OCI-LY3 (cell line): ENCODE results near the gene TAF11.

ENCODE experiments used
- H2AFZ ChIP-seq: fragments of 200-600, 300-600 bp; shearing (Covaris generic); 2 replicates; pipeline ENCODE4 v1.6.0; 2014; ENCODE audit warnings: antibody characterized with exemption, low read depth, low read length
- H3K27ac ChIP-seq: fragments of 200-600, 300-600 bp; sonication (generic); 2 replicates; pipeline ENCODE4 v1.5.1; 2014; ENCODE audit warnings: mild to moderate bottlenecking, low read length, moderate library complexity, mixed read lengths
- H3K27me3 ChIP-seq: fragments of 200-600, 300-600 bp; sonication (generic); 2 replicates; pipeline ENCODE4 v1.6.1; 2014; ENCODE audit warnings: low read depth, low read length, mixed read lengths
- H3K36me3 ChIP-seq: fragments of 200-600, 300-600 bp; sonication (generic); replicated peaks from 2 replicates; pipeline ENCODE3; 2014; ENCODE audit warnings: low read depth, low read length, mixed read lengths
- H3K4me1 ChIP-seq: fragments of 300-600, 200-600 bp; sonication (generic); 2 replicates; pipeline ENCODE4 v1.6.1; 2014; ENCODE audit warnings: low read length, mixed read lengths
- H3K4me2 ChIP-seq: fragments of 200-600, 300-600 bp; sonication (generic); 2 replicates; pipeline ENCODE4 v1.6.1; 2014; ENCODE audit warnings: low read length, mixed read lengths
- H3K4me3 ChIP-seq: fragments of 300-600, 200-600 bp; sonication (generic); 2 replicates; pipeline ENCODE4 v1.5.1; 2014; ENCODE audit warnings: antibody characterized with exemption, mild to moderate bottlenecking, low read length, moderate library complexity
- H3K79me2 ChIP-seq: fragments of 300-600, 200-600 bp; shearing (Covaris generic); 2 replicates; pipeline ENCODE4 v1.6.1; 2014; ENCODE audit warnings: mild to moderate bottlenecking, low read length, mixed read lengths
- H3K9ac ChIP-seq: fragments of 300-600, 200-600 bp; shearing (Covaris generic); 2 replicates; pipeline ENCODE4 v1.6.0; 2014; ENCODE audit warnings: mild to moderate bottlenecking, low read length, moderate library complexity
- H3K9me3 ChIP-seq: fragments of 200-600, 300-600 bp; shearing (Covaris generic); 2 replicates; pipeline ENCODE4 v1.6.1; 2014; ENCODE audit warnings: low read length, mixed read lengths; ENCODE audit not compliant: insufficient read depth
- H4K20me1 ChIP-seq: fragments of 200-600, 300-600 bp; sonication (generic); 2 replicates; pipeline ENCODE4 v1.6.1; 2016; ENCODE audit warnings: low read length, mixed read lengths; ENCODE audit not compliant: insufficient read depth
- CTCF ChIP-seq: fragments of 200-600, 300-600 bp; sonication (generic); IDR thresholded peaks from 2 replicates; pipeline ENCODE4 v1.5.1; 2014; ENCODE audit warnings: antibody characterized with exemption, low read length, low read depth
- EZH2phosphoT487 ChIP-seq: fragments of 200-600 bp; shearing (Covaris generic); IDR thresholded peaks from 2 replicates; pipeline ENCODE4 v1.6.1; 2018; ENCODE audit warnings: antibody characterized with exemption, mixed run types, low read depth

Gene TAF11

GRCh38 chr6:34924831-34925625 is 37.2 kb upstream of the TAF11 start:
- Histone ChIP-seq H3K27me3 (no peaks in the 10 kb centered on the region), H3K79me2 (no peaks in the 10 kb centered on the region), H4K20me1 (no peaks in the 10 kb centered on the region), H3K9me3 (no peaks in the 10 kb centered on the region), H3K4me3 (no peak overlapping the region), H3K4me1 (0 out of 2 replicates have a peak, but pooled peaks cover 3% of the 10 kb centered on the region), H2AFZ (no peak overlapping the region), H3K27ac (no peak overlapping the region), H3K36me3 (no peaks in the 10 kb centered on the region), H3K4me2 (no peak overlapping the region), H3K9ac (no peak overlapping the region)
- TF ChIP-seq CTCF (no peak), EZH2phosphoT487 (no peak)

- Histone ChIP-seq H3K27me3 (no peaks in the 10 kb centered on the region), H3K79me2 (no peaks in the 10 kb centered on the region), H3K4me2 (no peak overlapping the region), H3K4me3 (no peak overlapping the region), H2AFZ (no peak overlapping the region), H3K27ac (no peak overlapping the region), H3K9me3 (no peaks in the 10 kb centered on the region), H3K36me3 (no peaks in the 10 kb centered on the region), H3K9ac (no peak overlapping the region), H4K20me1 (no peaks in the 10 kb centered on the region), H3K4me1 (peaks cover 9% of the 10 kb centered on the region)
- no peak for TF ChIP-seq CTCF
- no peak for TF ChIP-seq EZH2phosphoT487
These were observed 34.4 kb upstream of the TAF11 start for GRCh38 chr6:34922177-34922663.

- Histone ChIP-seq H4K20me1 (no peaks in the 10 kb centered on the region), H2AFZ (no peak overlapping the region), H3K9me3 (no peaks in the 10 kb centered on the region), H3K27me3 (no peaks in the 10 kb centered on the region), H3K4me1 (peaks cover 9% of the 10 kb centered on the region), H3K27ac (no peak overlapping the region), H3K4me3 (no peak overlapping the region), H3K79me2 (no peaks in the 10 kb centered on the region), H3K9ac (no peak overlapping the region), H3K36me3 (no peaks in the 10 kb centered on the region), H3K4me2 (no peak overlapping the region)
- no peak for TF ChIP-seq CTCF
These were observed 32.3 kb upstream of the TAF11 start for GRCh38 chr6:34920097-34920496.

- H3K4me1 ChIP-seq, result peaks cover 9% of the 10 kb centered on the region
- TF ChIP-seq EZH2phosphoT487 (no peak), CTCF (no peak)
- no peak overlapping the region for H3K27ac ChIP-seq
- H3K9me3 ChIP-seq, result no peaks in the 10 kb centered on the region
- no peaks in the 10 kb centered on the region for H3K79me2 ChIP-seq
- H3K4me3 ChIP-seq, result no peak overlapping the region
- no peak overlapping the region for H3K9ac ChIP-seq
- H4K20me1 ChIP-seq, result no peaks in the 10 kb centered on the region
- no peak overlapping the region for H3K4me2 ChIP-seq
- H3K36me3 ChIP-seq, result no peaks in the 10 kb centered on the region
- no peak overlapping the region for H2AFZ ChIP-seq
- no peaks in the 10 kb centered on the region for H3K27me3 ChIP-seq
These were observed 31.8 kb upstream of the TAF11 start for GRCh38 chr6:34919651-34920050.
